AG04449 (cell line): ENCODE results near the gene VWC2L.

ENCODE experiments used
- CTCF ChIA-PET: fragments of 350-600 bp; formaldehyde crosslinking; extraction: SDS; loops from one replicate; lab custom pipeline; 2021; ENCODE audit warnings: antibody characterized with exemption; lab: Yijun Ruan, JAX
- POLR2A ChIA-PET: fragments of 400-600, 350-600 bp; formaldehyde crosslinking; extraction: SDS; loops from one replicate; lab custom pipeline; 2020; ENCODE audit warnings: antibody characterized with exemption, inconsistent platforms; lab: Yijun Ruan, JAX
- DNase-seq: peaks from one replicate; pipeline ENCODE4 v3.0.0-alpha.2; 2010; ENCODE audit warnings: low read depth, low spot score
- H3K4me3 ChIP-seq: 2 replicates; pipeline ENCODE4 v1.5.1; 2011; ENCODE audit warnings: low read depth, mild to moderate bottlenecking, control low read depth, low read length
- TF ChIP-seq, protein P1 (sequence below): IDR thresholded peaks from one replicate; pipeline ENCODE4 v1.5.1; 2011; ENCODE audit warnings: mild to moderate bottlenecking, moderate library complexity, low read length, control low read depth, inconsistent platforms; ENCODE audit not compliant: insufficient read depth; ENCODE audit errors: missing control alignments

VWC2L gene

DNA sequence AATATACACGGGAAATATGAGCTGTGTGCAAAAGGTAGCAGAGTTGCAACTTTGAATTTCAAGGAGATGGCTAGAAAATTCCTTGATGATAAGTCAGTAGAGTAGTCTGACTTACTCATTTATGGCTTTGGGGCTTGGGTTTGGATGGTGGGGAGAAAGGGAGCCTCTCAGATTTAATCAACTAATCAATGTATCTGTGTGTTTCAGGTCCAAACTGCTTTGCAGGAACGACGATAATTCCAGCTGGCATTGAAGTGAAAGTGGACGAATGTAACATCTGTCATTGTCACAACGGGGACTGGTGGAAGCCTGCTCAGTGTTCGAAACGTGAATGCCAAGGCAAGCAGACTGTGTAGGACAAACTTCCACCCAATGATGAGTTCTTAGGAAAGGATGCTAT lies 164.6 kb downstream of the VWC2L start:
- CTCF ChIA-PET = no interaction called here
- no peak overlapping the region for H3K4me3 ChIP-seq
- TF ChIP-seq, protein P1, sequence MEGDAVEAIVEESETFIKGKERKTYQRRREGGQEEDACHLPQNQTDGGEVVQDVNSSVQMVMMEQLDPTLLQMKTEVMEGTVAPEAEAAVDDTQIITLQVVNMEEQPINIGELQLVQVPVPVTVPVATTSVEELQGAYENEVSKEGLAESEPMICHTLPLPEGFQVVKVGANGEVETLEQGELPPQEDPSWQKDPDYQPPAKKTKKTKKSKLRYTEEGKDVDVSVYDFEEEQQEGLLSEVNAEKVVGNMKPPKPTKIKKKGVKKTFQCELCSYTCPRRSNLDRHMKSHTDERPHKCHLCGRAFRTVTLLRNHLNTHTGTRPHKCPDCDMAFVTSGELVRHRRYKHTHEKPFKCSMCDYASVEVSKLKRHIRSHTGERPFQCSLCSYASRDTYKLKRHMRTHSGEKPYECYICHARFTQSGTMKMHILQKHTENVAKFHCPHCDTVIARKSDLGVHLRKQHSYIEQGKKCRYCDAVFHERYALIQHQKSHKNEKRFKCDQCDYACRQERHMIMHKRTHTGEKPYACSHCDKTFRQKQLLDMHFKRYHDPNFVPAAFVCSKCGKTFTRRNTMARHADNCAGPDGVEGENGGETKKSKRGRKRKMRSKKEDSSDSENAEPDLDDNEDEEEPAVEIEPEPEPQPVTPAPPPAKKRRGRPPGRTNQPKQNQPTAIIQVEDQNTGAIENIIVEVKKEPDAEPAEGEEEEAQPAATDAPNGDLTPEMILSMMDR = no peak
- no peak for DNase-seq
- POLR2A ChIA-PET = no interaction called here

- no peak overlapping the region for H3K4me3 ChIP-seq
- CTCF ChIA-PET = no interaction called here
- no peak for DNase-seq
- POLR2A ChIA-PET = no interaction called here
- TF ChIP-seq, protein P1 = no peak
These were observed 166.9 kb downstream of the VWC2L start for GRCh38 chr2:214577769-214578168.

GRCh38 chr2:214578442-214578841 lies 167.6 kb downstream of the VWC2L start:
- DNase-seq = no peak
- POLR2A ChIA-PET = no interaction called here
- CTCF ChIA-PET = no interaction called here
- TF ChIP-seq, protein P1 = no peak
- H3K4me3 ChIP-seq = no peak overlapping the region

DNA sequence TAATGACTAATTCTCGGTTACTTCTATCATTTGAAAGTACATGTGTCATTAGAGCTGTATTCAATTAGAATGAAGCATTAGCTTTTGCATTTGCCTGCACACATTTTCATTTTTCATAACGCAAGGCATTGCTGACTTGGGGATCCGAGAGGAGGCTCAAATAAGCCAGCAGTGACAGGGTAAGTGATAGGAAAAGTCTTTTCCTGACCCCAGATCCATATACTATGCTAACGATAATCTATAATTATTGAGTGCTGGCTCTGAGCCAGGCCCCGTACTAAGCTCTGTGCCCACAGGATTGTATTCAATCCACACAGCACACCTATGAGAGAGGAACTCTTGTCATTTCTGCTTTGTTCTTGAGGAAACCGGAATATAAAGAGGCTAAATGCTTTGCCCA lies 168.2 kb downstream of the VWC2L start:
- no peak overlapping the region for H3K4me3 ChIP-seq
- TF ChIP-seq, protein P1 = no peak
- no peak for DNase-seq
- POLR2A ChIA-PET = no interaction called here
- CTCF ChIA-PET = no interaction called here

- ChIA-PET CTCF (no interaction called here), POLR2A (no interaction called here)
- TF ChIP-seq, protein P1 = no peak
- H3K4me3 ChIP-seq = no peak overlapping the region
- no peak for DNase-seq
These were observed 176.6 kb downstream of the VWC2L start for GRCh38 chr2:214587442-214587841.

DNA sequence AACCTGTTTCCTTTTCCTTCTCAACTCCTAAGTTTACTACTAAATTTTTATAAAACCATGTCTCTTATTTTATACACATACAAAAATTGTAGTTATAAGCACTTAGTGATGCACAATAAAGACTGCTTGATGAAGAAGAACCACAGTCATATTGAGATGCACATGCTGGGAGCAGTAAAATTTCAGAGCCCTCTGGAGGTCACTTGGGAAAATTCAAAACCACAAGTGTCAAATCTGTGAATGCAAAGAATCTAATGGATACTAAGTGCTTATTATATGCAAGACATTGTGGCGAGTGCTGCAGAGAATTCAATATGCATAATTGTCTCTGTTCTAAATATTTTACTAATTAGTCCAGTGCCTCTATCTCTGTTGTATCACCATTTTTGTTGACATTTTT lies 180.5 kb downstream of the VWC2L start:
- H3K4me3 ChIP-seq = no peak overlapping the region
- CTCF ChIA-PET = no interaction called here
- no peak for DNase-seq
- POLR2A ChIA-PET = no interaction called here
- TF ChIP-seq, protein P1 = no peak

DNA sequence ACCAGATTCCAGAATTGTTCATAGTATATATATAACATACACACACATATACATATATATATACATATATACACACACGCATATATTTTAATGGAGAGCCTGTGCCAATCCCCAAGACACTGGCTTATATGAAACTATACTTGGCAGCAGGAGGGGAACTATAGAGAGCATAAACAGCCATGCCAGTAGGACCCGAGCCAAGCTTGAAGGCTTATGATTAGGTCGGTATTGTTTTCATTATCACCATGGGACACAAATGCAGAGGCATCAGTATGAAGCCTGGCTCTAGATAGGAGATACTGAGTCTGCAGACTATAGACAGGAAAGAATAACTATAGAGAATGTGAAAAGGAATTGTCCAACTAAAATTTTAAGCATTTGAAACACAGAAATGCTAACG lies 181.2 kb downstream of the VWC2L start:
- H3K4me3 ChIP-seq = no peak overlapping the region
- ChIA-PET CTCF (no interaction called here), POLR2A (no interaction called here)
- DNase-seq = no peak
- TF ChIP-seq, protein P1 = no peak
